Nephron progenitor cell (in vitro differentiated cells): ENCODE measurements around the gene ZNF620.

Experiments
- DNase-seq: peaks from one replicate; pipeline ENCODE4 v3.0.0; 2021
- H3K27ac Mint-ChIP-seq: 2 replicates; pipeline ENCODE4 v1.8.0; 2021; ENCODE audit warnings: mild to moderate bottlenecking, moderate library complexity, mixed read lengths
- H3K27me3 Mint-ChIP-seq: 2 replicates; pipeline ENCODE4 v1.8.0; 2021; ENCODE audit warnings: mild to moderate bottlenecking, low read depth, mixed read lengths; ENCODE audit not compliant: poor library complexity
- H3K36me3 Mint-ChIP-seq: 2 replicates; pipeline ENCODE4 v1.8.0; 2021; ENCODE audit warnings: low read depth, mixed read lengths
- H3K4me1 Mint-ChIP-seq: 2 replicates; pipeline ENCODE4 v1.8.0; 2021; ENCODE audit warnings: mixed read lengths
- H3K4me3 Mint-ChIP-seq: 2 replicates; pipeline ENCODE4 v1.8.0; 2021; ENCODE audit warnings: mild to moderate bottlenecking, moderate library complexity, mixed read lengths
- H3K9me3 Mint-ChIP-seq: 2 replicates; pipeline ENCODE4 v1.8.0; 2021; ENCODE audit warnings: mild to moderate bottlenecking, moderate library complexity, mixed read lengths
- CTCF ChIP-seq: fragments of 200-600 bp; sonication (generic); IDR thresholded peaks from 2 replicates; pipeline ENCODE4 v1.5.0; 2021; ENCODE audit warnings: antibody characterized with exemption

Gene ZNF620

GRCh38 chr3:40494698-40495097 lies 11.1 kb upstream of the ZNF620 start:
- peaks cover 14% of the 10 kb centered on the region for H3K27me3 Mint-ChIP-seq
- H3K4me3 Mint-ChIP-seq: no peak overlapping the region
- peaks cover 12% of the 10 kb centered on the region for H3K36me3 Mint-ChIP-seq
- TF ChIP-seq CTCF: no peak
- DNase-seq: no peak
- H3K27ac Mint-ChIP-seq: no peak overlapping the region
- peaks cover 3% of the 10 kb centered on the region for H3K4me1 Mint-ChIP-seq
- no peaks in the 10 kb centered on the region for H3K9me3 Mint-ChIP-seq

DNA sequence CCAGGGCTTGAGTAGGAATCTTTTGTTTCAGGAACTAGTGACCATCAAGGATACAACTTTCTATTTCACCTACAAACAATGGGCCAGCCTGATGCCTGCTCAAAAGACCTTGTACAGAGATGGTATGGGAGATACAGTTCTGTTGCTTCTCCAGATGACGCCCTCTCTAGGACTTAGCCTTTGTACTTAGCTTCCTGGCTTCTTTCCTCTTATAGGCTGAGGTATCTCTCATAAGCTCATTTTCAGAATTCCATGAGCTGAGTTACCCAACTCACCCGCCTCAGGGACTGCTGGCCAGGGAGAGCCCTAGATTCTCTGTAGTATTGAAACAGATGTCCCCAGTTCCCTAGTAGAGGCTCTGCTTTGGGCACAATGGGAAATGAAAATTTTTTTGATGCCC lies 8.6 kb upstream of the ZNF620 start:
- TF ChIP-seq CTCF: no peak
- no peaks in the 10 kb centered on the region for H3K9me3 Mint-ChIP-seq
- H3K36me3 Mint-ChIP-seq: no peaks in the 10 kb centered on the region
- DNase-seq: no peak
- H3K27me3 Mint-ChIP-seq: peaks cover 19% of the 10 kb centered on the region
- no peak overlapping the region for H3K4me3 Mint-ChIP-seq
- no peak overlapping the region for H3K27ac Mint-ChIP-seq
- peaks cover 9% of the 10 kb centered on the region for H3K4me1 Mint-ChIP-seq

DNA sequence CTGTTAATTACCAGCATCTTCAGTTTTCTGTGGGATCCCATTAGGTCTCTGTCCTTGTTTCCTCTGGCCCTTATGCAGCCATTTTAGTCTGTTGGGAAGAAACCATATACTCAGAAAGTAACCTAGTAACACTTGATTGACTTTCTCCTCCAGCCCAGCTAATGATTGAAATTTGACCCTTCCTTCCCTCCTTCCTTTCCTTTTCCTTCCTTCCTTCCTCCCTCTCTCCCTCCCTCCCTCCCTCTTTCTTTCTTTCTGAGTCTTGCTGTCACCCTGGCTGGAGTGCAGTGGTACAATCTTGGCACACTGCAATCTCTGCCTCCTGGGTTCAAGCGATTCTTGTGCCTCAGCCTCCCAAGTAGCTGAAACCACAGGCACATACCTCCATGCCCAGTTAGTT lies 5.9 kb upstream of the ZNF620 start:
- Mint-ChIP-seq H3K4me3 (no peak overlapping the region), H3K9me3 (peaks cover 9% of the 10 kb centered on the region), H3K36me3 (no peaks in the 10 kb centered on the region), H3K27me3 (peaks cover 26% of the 10 kb centered on the region), H3K27ac (peak overlapping the region; percentile 6), H3K4me1 (peaks cover 9% of the 10 kb centered on the region)
- DNase-seq: no peak
- TF ChIP-seq CTCF: no peak

DNA sequence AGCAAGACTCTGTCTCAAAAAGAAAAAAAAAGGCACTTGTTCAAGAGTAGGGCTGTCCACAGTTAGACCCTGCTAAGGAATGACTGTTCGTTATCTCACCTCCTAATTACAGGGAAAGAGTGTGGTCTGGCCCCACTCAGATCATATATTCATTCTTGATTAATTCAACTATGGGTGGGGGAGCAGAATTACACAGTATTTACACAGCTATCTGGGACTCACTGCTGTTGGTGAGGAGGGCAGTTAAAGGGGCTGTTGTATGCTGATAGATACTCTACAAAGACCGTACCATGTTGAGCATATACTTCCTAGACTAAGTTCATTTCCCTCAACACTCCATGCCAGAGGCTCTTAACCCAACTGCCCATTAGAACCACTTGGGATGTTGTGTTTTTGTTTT lies 3.8 kb upstream of the ZNF620 start:
- no peak for TF ChIP-seq CTCF
- Mint-ChIP-seq H3K36me3 (peaks cover 4% of the 10 kb centered on the region), H3K4me1 (peaks cover 26% of the 10 kb centered on the region), H3K4me3 (no peak overlapping the region), H3K27me3 (peaks cover 24% of the 10 kb centered on the region), H3K27ac (no peak overlapping the region), H3K9me3 (peaks cover 9% of the 10 kb centered on the region)
- no peak for DNase-seq

GRCh38 chr3:40504636-40505430 lies 1.0 kb upstream of the ZNF620 start:
- Mint-ChIP-seq H3K9me3 (peaks cover 15% of the 10 kb centered on the region), H3K4me3 (peak overlapping the region; percentile 96), H3K4me1 (peaks cover 32% of the 10 kb centered on the region), H3K27me3 (peaks cover 11% of the 10 kb centered on the region), H3K36me3 (peaks cover 30% of the 10 kb centered on the region), H3K27ac (no peak overlapping the region)
- TF ChIP-seq CTCF: no peak
- no peak for DNase-seq

- H3K4me3 Mint-ChIP-seq: no peak overlapping the region
- H3K27ac Mint-ChIP-seq: no peak overlapping the region
- H3K9me3 Mint-ChIP-seq: peaks cover 13% of the 10 kb centered on the region
- DNase-seq: no peak
- no peaks in the 10 kb centered on the region for H3K27me3 Mint-ChIP-seq
- peaks cover 86% of the 10 kb centered on the region for H3K36me3 Mint-ChIP-seq
- H3K4me1 Mint-ChIP-seq: peaks cover 19% of the 10 kb centered on the region
- no peak for TF ChIP-seq CTCF
Measured at GRCh38 chr3:40511031-40511718, 5.3 kb downstream of the ZNF620 start.
